Fibroblast of lung (primary cell): ENCODE data around the gene CERS1. TPM values are rescaled to one million over a fixed set of nuclear protein-coding genes. Genes with fewer than 3 reads are reported as not detected.
A peak's percentile ranks its signal among the peaks of the same experiment; 100 is the strongest.

Experiments used
- DNase-seq, 2 donors: peaks; one replicate each; pipeline versions ENCODE4 v3.0.0 to v3.0.0-alpha.2; 2010; ENCODE audit warnings: low read depth in 2 of 2
- H2AFZ ChIP-seq: 2 replicates; pipeline ENCODE4 v1.5.1; 2012; ENCODE audit warnings: low read length, control low read depth, inconsistent platforms
- H3K27ac ChIP-seq: 2 replicates; pipeline ENCODE4 v1.5.1; 2011; ENCODE audit warnings: low read length, control low read depth; ENCODE audit not compliant: insufficient read depth
- H3K27me3 ChIP-seq: 2 replicates; pipeline ENCODE4 v1.5.1; 2011; ENCODE audit warnings: mild to moderate bottlenecking, low read length; ENCODE audit not compliant: control insufficient read depth, insufficient read depth
- H3K36me3 ChIP-seq: 2 replicates; pipeline ENCODE4 v1.5.1; 2011; ENCODE audit warnings: low read length; ENCODE audit not compliant: control insufficient read depth, insufficient read depth
- H3K4me1 ChIP-seq: 2 replicates; pipeline ENCODE4 v1.5.1; 2011; ENCODE audit warnings: low read length; ENCODE audit not compliant: control insufficient read depth, insufficient read depth; ENCODE audit errors: extremely low read depth
- H3K4me2 ChIP-seq: 2 replicates; pipeline ENCODE4 v1.5.1; 2011; ENCODE audit warnings: low read length, control low read depth; ENCODE audit not compliant: insufficient read depth; ENCODE audit errors: extremely low read depth
- H3K4me3 ChIP-seq, 4 experiments: fragments of 200-600 bp in 1 of 4; sonication (generic) in 1 of 4; replicated peaks in 1 of 4; 2 replicates each; pipeline ENCODE4 v1.5.1; 2011 to 2016; ENCODE audit warnings: low read length in 4 of 4, low read depth in 3 of 4, mild to moderate bottlenecking in 3 of 4, control low read depth in 2 of 4, inconsistent platforms in 1 of 4, mixed read lengths in 1 of 4; ENCODE audit not compliant: insufficient read depth in 1 of 4; ENCODE audit errors: control extremely low read depth in 1 of 4
- H3K79me2 ChIP-seq: 2 replicates; pipeline ENCODE4 v1.5.1; 2012; ENCODE audit warnings: mild to moderate bottlenecking, low read length, inconsistent platforms; ENCODE audit not compliant: control insufficient read depth, insufficient read depth
- H3K9ac ChIP-seq: 2 replicates; pipeline ENCODE4 v1.5.1; 2011; ENCODE audit warnings: mild to moderate bottlenecking, low read length, control low read depth; ENCODE audit not compliant: insufficient read depth
- H3K9me3 ChIP-seq: 2 replicates; pipeline ENCODE4 v1.5.1; 2012; ENCODE audit warnings: low read depth, low read length; ENCODE audit not compliant: control insufficient read depth, insufficient read depth
- H4K20me1 ChIP-seq: 2 replicates; pipeline ENCODE4 v1.5.1; 2011; ENCODE audit warnings: low read length; ENCODE audit not compliant: control insufficient read depth, insufficient read depth; ENCODE audit errors: extremely low read depth
- EZH2 ChIP-seq: IDR thresholded peaks from 2 replicates; pipeline ENCODE4 v1.5.1; 2012; ENCODE audit warnings: low read length, control low read depth, mild to moderate bottlenecking; ENCODE audit errors: missing control alignments
- polyA plus RNA-seq, 2 donors: library from polyadenylated mRNA; depleted of rRNA in 1 of 2; stranded (reverse) in 1 of 2; unstranded in 1 of 2; fragments of >200 nt; gene quantifications; 2 replicates each; pipeline ENCODE4 v1.2.1, GENCODE V29; 2011 to 2012; ENCODE audit warnings: missing spikeins in 1 of 2
- total RNA-seq: library from RNA; depleted of rRNA; stranded (reverse); fragments of >200 nt; gene quantifications from 2 replicates; pipeline ENCODE4 v1.2.1, GENCODE V29; 2014
- TF ChIP-seq, protein P1 (sequence below), 2 donors: IDR thresholded peaks in 1 of 2; conservative IDR thresholded peaks in 1 of 2; 1 replicate in 1 of 2; 2 replicates in 1 of 2; pipeline ENCODE4 v1.5.1; 2011 to 2012; ENCODE audit warnings: low read length in 2 of 2, control low read depth in 1 of 2, inconsistent platforms in 1 of 2, low read depth in 1 of 2, mild to moderate bottlenecking in 1 of 2

Gene CERS1
- total and polyA plus RNA-seq, 2 donors (not counting 1 experiment from before 2014, with no cell fraction given) = 0.23 to 1.7 TPM

- peak; percentile 55 to 62 for DNase-seq
- H2AFZ ChIP-seq = no peak overlapping the region
These were observed 1.5 kb downstream of the CERS1 start for GRCh38 chr19:18894254-18895037.

GRCh38 chr19:18893587-18894253, 2.2 kb downstream of the CERS1 start:
- Histone ChIP-seq H3K4me3 (no peak overlapping the region), H3K27me3 (peaks cover 19% of the 10 kb centered on the region), H4K20me1 (no peaks in the 10 kb centered on the region), H3K36me3 (no peaks in the 10 kb centered on the region), H3K79me2 (no peaks in the 10 kb centered on the region), H2AFZ (no peak overlapping the region), H3K27ac (no peak overlapping the region), H3K9ac (no peak overlapping the region), H3K4me2 (no peak overlapping the region), H3K4me1 (peaks cover 2% of the 10 kb centered on the region), H3K9me3 (no peaks in the 10 kb centered on the region)
- DNase-seq = no peak
- TF ChIP-seq, protein P1, sequence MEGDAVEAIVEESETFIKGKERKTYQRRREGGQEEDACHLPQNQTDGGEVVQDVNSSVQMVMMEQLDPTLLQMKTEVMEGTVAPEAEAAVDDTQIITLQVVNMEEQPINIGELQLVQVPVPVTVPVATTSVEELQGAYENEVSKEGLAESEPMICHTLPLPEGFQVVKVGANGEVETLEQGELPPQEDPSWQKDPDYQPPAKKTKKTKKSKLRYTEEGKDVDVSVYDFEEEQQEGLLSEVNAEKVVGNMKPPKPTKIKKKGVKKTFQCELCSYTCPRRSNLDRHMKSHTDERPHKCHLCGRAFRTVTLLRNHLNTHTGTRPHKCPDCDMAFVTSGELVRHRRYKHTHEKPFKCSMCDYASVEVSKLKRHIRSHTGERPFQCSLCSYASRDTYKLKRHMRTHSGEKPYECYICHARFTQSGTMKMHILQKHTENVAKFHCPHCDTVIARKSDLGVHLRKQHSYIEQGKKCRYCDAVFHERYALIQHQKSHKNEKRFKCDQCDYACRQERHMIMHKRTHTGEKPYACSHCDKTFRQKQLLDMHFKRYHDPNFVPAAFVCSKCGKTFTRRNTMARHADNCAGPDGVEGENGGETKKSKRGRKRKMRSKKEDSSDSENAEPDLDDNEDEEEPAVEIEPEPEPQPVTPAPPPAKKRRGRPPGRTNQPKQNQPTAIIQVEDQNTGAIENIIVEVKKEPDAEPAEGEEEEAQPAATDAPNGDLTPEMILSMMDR (conservative IDR thresholded peaks at IDR 0.05 in 1 of 2, IDR thresholded peaks at IDR 0.05 in 1 of 2; ENCODE audit: low read depth in 1 of 2, low read length in 2 of 2) = no peak
- TF ChIP-seq EZH2 = no peak

More at GRCh38 chr19:18894254-18895037, 1.5 kb downstream of the CERS1 start:
- H4K20me1 ChIP-seq = no peaks in the 10 kb centered on the region
- no peaks in the 10 kb centered on the region for H3K9me3 ChIP-seq
- no peaks in the 10 kb centered on the region for H3K79me2 ChIP-seq
- peak overlapping the region in 3 of 4 experiments; percentile 34 to 52 (median 43) for H3K4me3 ChIP-seq
- peaks cover 19% of the 10 kb centered on the region for H3K27me3 ChIP-seq
- no peak overlapping the region for H3K9ac ChIP-seq
- H3K4me1 ChIP-seq = peaks cover 2% of the 10 kb centered on the region
- TF ChIP-seq, protein P1 (conservative IDR thresholded peaks at IDR 0.05 in 1 of 2, IDR thresholded peaks at IDR 0.05 in 1 of 2; ENCODE audit: low read depth in 1 of 2, low read length in 2 of 2) = no peak
- peak; percentile 74 for TF ChIP-seq EZH2
- H3K27ac ChIP-seq = no peak overlapping the region
- H3K36me3 ChIP-seq = peaks cover 1% of the 10 kb centered on the region
- peak overlapping the region; percentile 88 for H3K4me2 ChIP-seq

- Histone ChIP-seq H3K27me3 (peaks cover 15% of the 10 kb centered on the region), H3K79me2 (no peaks in the 10 kb centered on the region), H3K36me3 (no peaks in the 10 kb centered on the region), H2AFZ (no peak overlapping the region), H3K9ac (no peak overlapping the region), H3K27ac (no peak overlapping the region), H3K4me3 (no peak overlapping the region), H3K4me2 (no peak overlapping the region), H4K20me1 (no peaks in the 10 kb centered on the region), H3K9me3 (no peaks in the 10 kb centered on the region), H3K4me1 (no peaks in the 10 kb centered on the region)
- TF ChIP-seq, protein P1 (conservative IDR thresholded peaks at IDR 0.05 in 1 of 2, IDR thresholded peaks at IDR 0.05 in 1 of 2; ENCODE audit: low read depth in 1 of 2, low read length in 2 of 2) = no peak
- TF ChIP-seq EZH2 = no peak
- DNase-seq = no peak
These were observed 5.8 kb downstream of the CERS1 start for GRCh38 chr19:18889949-18890745.
